PC-9 (cell line): Measurements from ENCODE around the gene MAT1A. TPM values are rescaled to one million over a fixed set of nuclear protein-coding genes. Genes with fewer than 3 reads are reported as not detected.
"Not testable (repeated sequence)": the region's sequence is repeated elsewhere in the genome, so short reads cannot be mapped to it uniquely, and the experiment has no call there.

Experiments used
- BruUV-seq: library from RNA; stranded (reverse); fragments of 400-500 nt; replicated peaks from 2 replicates; lab custom pipeline; 2021; lab: Mats Ljungman, UMichigan
- CTCF ChIA-PET: fragments of 300-600 bp; sonication (Branson Sonifier 250); formaldehyde crosslinking; loops from one replicate; lab custom pipeline; 2022; ENCODE audit warnings: antibody characterized with exemption; lab: Charles Lee
- POLR2A ChIA-PET: fragments of 300-600 bp; sonication (Branson Sonifier 250); formaldehyde crosslinking; loops from one replicate; lab custom pipeline; 2022; ENCODE audit warnings: antibody characterized with exemption; ENCODE audit not compliant: unreplicated experiment; lab: Charles Lee
- DNase-seq, 2 experiments: peaks; one replicate each; pipeline versions ENCODE4 v3.0.0 to v3.0.0-alpha.2; 2015 to 2022; ENCODE audit warnings: mixed read lengths in 1 of 2
- H2AFZ ChIP-seq: fragments of 200-600 bp; sonication (generic); 2 replicates; pipeline ENCODE4 v1.8.1; 2017; ENCODE audit warnings: antibody characterized with exemption
- H3F3A ChIP-seq: fragments of 200-600 bp; sonication (generic); 2 replicates; pipeline ENCODE4 v1.8.1; 2017; ENCODE audit warnings: antibody characterized with exemption, mild to moderate bottlenecking, low read depth; ENCODE audit not compliant: insufficient read depth
- H3K27ac ChIP-seq: fragments of 200-600 bp; sonication (generic); 2 replicates; pipeline ENCODE4 v1.6.1; 2016; ENCODE audit warnings: mixed run types
- H3K27me3 ChIP-seq: fragments of 200-600 bp; sonication (generic); 2 replicates; pipeline ENCODE4 v1.6.1; 2016; ENCODE audit warnings: low read depth, mixed run types; ENCODE audit not compliant: insufficient read depth
- H3K36me3 ChIP-seq: fragments of 200-600 bp; sonication (generic); 2 replicates; pipeline ENCODE4 v1.6.1; 2016; ENCODE audit warnings: low read depth, mixed run types
- H3K4me1 ChIP-seq: fragments of 200-600 bp; sonication (generic); replicated peaks from 2 replicates; pipeline ENCODE4 v1.6.1; 2016; ENCODE audit warnings: mixed run types; ENCODE audit not compliant: insufficient read depth
- H3K4me2 ChIP-seq: fragments of 200-600 bp; sonication (generic); 2 replicates; pipeline ENCODE4 v1.6.1; 2017; ENCODE audit warnings: mixed run types
- H3K4me3 ChIP-seq: fragments of 200-600 bp; sonication (generic); 2 replicates; pipeline ENCODE4 v1.6.1; 2016; ENCODE audit warnings: mixed run types
- H3K79me2 ChIP-seq: fragments of 200-600 bp; sonication (generic); 2 replicates; pipeline ENCODE4 v1.6.1; 2017; ENCODE audit warnings: low read depth, mixed run types
- H3K9me2 ChIP-seq: fragments of 200-600 bp; sonication (generic); 2 replicates; pipeline ENCODE4 v1.8.1; 2017; ENCODE audit warnings: mild to moderate bottlenecking; ENCODE audit not compliant: insufficient read depth
- H3K9me3 ChIP-seq: fragments of 200-600 bp; sonication (generic); 2 replicates; pipeline ENCODE4 v1.8.1; 2016; ENCODE audit warnings: low read depth; ENCODE audit not compliant: insufficient read depth
- H4K20me1 ChIP-seq: fragments of 200-600 bp; sonication (generic); 2 replicates; pipeline ENCODE4 v1.8.1; 2017; ENCODE audit not compliant: insufficient read depth
- CTCF ChIP-seq: fragments of 200-600 bp; sonication (generic); conservative IDR thresholded peaks from 2 replicates; pipeline ENCODE4 v1.6.1; 2017; ENCODE audit warnings: mixed run types, antibody characterized with exemption, mild to moderate bottlenecking, moderate library complexity
- EZH2 ChIP-seq: fragments of 200-600 bp; sonication (generic); IDR thresholded peaks from 2 replicates; pipeline ENCODE4 v1.8.0; 2017; ENCODE audit warnings: antibody characterized with exemption, low read depth
- intact Hi-C: fragments of 100-400 bp; cut with micrococcal nuclease; formaldehyde crosslinking; loops from one replicate; pipeline ENCODE4 v1.10.0; 2022; ENCODE audit not compliant: unreplicated experiment
- total RNA-seq: library from RNA; stranded (reverse); gene quantifications from 2 replicates; pipeline ENCODE4 v1.2.3, GENCODE V29; 2021

MAT1A gene
- total RNA-seq, 1 experiment from 2014 or later = not detected

GRCh38 chr10:80252296-80252887, 37.1 kb downstream of the MAT1A start:
- Histone ChIP-seq H3K4me3 (no peak overlapping the region), H2AFZ (no peak overlapping the region), H4K20me1 (no peaks in the 10 kb centered on the region), H3F3A (no peaks in the 10 kb centered on the region), H3K4me2 (no peak overlapping the region), H3K27me3 (peaks cover 6% of the 10 kb centered on the region; the same call in 1 of the 2 replicates), H3K79me2 (no peaks in the 10 kb centered on the region), H3K27ac (no peak overlapping the region), H3K9me3 (no peaks in the 10 kb centered on the region), H3K4me1 (peaks cover 18% of the 10 kb centered on the region), H3K9me2 (no peaks in the 10 kb centered on the region), H3K36me3 (no peaks in the 10 kb centered on the region)
- intact Hi-C loops = no loop called here
- TF ChIP-seq EZH2 (no peak), CTCF (no peak)
- POLR2A ChIA-PET = no interaction called here
- no peak for DNase-seq
- BruUV-seq = no TSS peak
- CTCF ChIA-PET = interaction anchor here (0.6 kb wide), 1 partner anchor 205 kb away, joined by 15 read pairs; no protein-coding TSS in a partner anchor

- peaks cover 18% of the 10 kb centered on the region for H3K4me1 ChIP-seq
- BruUV-seq, H3K4me2 ChIP-seq, H3K9me2 ChIP-seq, H4K20me1 ChIP-seq, H3K4me3 ChIP-seq, POLR2A ChIA-PET, intact Hi-C loops, H3K27ac ChIP-seq, H3K9me3 ChIP-seq, H3F3A ChIP-seq, H3K79me2 ChIP-seq, H2AFZ ChIP-seq, H3K27me3 ChIP-seq, DNase-seq, H3K36me3 ChIP-seq: not testable (repeated sequence)
- CTCF ChIA-PET = interaction anchor here (0.6 kb wide), 1 partner anchor 204 kb away, joined by 15 read pairs; no protein-coding TSS in a partner anchor
Observed at GRCh38 chr10:80251703-80252280, 37.7 kb downstream of the MAT1A start.

- DNase-seq, CTCF ChIA-PET, intact Hi-C loops: not testable (repeated sequence)
Observed at GRCh38 chr10:80250399-80250798, 39.1 kb downstream of the MAT1A start.

GRCh38 chr10:80249906-80250305, 39.6 kb downstream of the MAT1A start:
- H3F3A ChIP-seq = not testable (repeated sequence)

More at GRCh38 chr10:80250399-80250798, 39.1 kb downstream of the MAT1A start:
- H2AFZ ChIP-seq, H3K36me3 ChIP-seq, H3K27ac ChIP-seq, H3K27me3 ChIP-seq, H3K9me3 ChIP-seq, POLR2A ChIA-PET, H3K9me2 ChIP-seq, H3F3A ChIP-seq, H3K79me2 ChIP-seq, H3K4me2 ChIP-seq, H4K20me1 ChIP-seq, BruUV-seq, H3K4me3 ChIP-seq: not testable (repeated sequence)
- H3K4me1 ChIP-seq = peaks cover 18% of the 10 kb centered on the region

GRCh38 chr10:80247611-80248010, 41.8 kb downstream of the MAT1A start:
- H3K27ac ChIP-seq, POLR2A ChIA-PET, H3K27me3 ChIP-seq, DNase-seq, H3K9me2 ChIP-seq, CTCF ChIA-PET, intact Hi-C loops, H3F3A ChIP-seq, H3K4me2 ChIP-seq, H4K20me1 ChIP-seq, H3K9me3 ChIP-seq, H3K79me2 ChIP-seq, H3K4me3 ChIP-seq, H2AFZ ChIP-seq, BruUV-seq, H3K36me3 ChIP-seq, H3K4me1 ChIP-seq: not testable (repeated sequence)

More at GRCh38 chr10:80249906-80250305, 39.6 kb downstream of the MAT1A start:
- BruUV-seq, H3K9me2 ChIP-seq, H3K36me3 ChIP-seq, H3K4me3 ChIP-seq, POLR2A ChIA-PET, H3K27me3 ChIP-seq, H2AFZ ChIP-seq, H4K20me1 ChIP-seq, DNase-seq, CTCF ChIA-PET, H3K4me2 ChIP-seq, H3K9me3 ChIP-seq, H3K79me2 ChIP-seq, H3K27ac ChIP-seq, intact Hi-C loops: not testable (repeated sequence)
- peaks cover 18% of the 10 kb centered on the region for H3K4me1 ChIP-seq

- H3K4me2 ChIP-seq, H3K9me2 ChIP-seq, BruUV-seq, intact Hi-C loops, H3K4me1 ChIP-seq, H3K36me3 ChIP-seq, H3K9me3 ChIP-seq, H3F3A ChIP-seq, POLR2A ChIA-PET, CTCF ChIA-PET, DNase-seq, H3K27me3 ChIP-seq, H4K20me1 ChIP-seq, H3K79me2 ChIP-seq, H3K27ac ChIP-seq, H2AFZ ChIP-seq, H3K4me3 ChIP-seq: not testable (repeated sequence)
Observed at GRCh38 chr10:80244371-80244770, 45.1 kb downstream of the MAT1A start.
